ENCODE measurements around the gene SERBP1.

DNA sequence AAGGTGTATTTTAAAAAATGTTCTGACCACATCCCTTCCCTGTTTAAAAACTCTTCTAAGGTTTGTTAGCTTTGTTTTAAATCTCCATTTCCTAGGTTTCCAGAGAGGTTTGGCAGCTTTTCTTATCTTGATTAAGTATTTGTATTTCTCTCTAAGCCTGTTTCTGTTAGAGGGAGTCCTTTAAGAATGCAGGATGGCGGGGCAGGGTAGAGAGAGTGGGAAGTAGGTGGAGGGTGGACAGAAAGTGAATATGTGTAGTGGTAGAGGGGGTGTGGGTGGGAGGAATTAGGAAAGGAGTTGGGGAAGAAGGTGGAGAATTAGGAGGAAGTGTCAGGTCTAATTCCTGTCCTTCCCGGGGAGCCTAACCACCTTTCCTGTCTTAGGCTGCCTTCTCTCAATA, 21.2 kb upstream of the SERBP1 start:
- TF ChIP-seq, protein P1, sequence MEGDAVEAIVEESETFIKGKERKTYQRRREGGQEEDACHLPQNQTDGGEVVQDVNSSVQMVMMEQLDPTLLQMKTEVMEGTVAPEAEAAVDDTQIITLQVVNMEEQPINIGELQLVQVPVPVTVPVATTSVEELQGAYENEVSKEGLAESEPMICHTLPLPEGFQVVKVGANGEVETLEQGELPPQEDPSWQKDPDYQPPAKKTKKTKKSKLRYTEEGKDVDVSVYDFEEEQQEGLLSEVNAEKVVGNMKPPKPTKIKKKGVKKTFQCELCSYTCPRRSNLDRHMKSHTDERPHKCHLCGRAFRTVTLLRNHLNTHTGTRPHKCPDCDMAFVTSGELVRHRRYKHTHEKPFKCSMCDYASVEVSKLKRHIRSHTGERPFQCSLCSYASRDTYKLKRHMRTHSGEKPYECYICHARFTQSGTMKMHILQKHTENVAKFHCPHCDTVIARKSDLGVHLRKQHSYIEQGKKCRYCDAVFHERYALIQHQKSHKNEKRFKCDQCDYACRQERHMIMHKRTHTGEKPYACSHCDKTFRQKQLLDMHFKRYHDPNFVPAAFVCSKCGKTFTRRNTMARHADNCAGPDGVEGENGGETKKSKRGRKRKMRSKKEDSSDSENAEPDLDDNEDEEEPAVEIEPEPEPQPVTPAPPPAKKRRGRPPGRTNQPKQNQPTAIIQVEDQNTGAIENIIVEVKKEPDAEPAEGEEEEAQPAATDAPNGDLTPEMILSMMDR (IDR thresholded peaks at IDR 0.05; ENCODE audit: insufficient read depth, low read depth, low read length): no peak
- no peak for TF ChIP-seq EZH2 (IDR thresholded peaks at IDR 0.05; ENCODE audit: insufficient read depth, low read length)

Measured in astrocyte (in vitro differentiated cells and primary cell).